ENCODE measurements around the gene EPHB2.

EPHB2 gene

DNA sequence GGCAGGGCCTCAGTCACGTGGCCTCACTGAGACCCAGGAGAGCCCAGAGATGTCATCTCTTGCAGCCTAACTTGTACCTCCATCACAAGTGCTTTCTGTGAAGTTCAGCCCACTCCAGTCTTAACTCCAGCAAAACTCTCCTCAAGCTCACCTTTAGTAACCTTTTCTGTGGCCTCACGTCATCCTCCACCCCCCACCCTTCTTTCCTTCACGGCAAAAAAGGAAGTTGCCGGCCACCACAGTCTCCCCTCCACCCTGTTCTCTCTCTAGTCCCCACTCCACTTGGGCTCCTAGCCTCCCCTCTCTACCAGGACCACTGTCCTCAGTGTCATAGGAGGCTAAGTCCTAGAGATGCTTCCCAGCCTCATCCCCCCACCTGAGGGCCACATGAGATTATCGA, 155.1 kb downstream of the EPHB2 start:
- no peak for DNase-seq

DNA sequence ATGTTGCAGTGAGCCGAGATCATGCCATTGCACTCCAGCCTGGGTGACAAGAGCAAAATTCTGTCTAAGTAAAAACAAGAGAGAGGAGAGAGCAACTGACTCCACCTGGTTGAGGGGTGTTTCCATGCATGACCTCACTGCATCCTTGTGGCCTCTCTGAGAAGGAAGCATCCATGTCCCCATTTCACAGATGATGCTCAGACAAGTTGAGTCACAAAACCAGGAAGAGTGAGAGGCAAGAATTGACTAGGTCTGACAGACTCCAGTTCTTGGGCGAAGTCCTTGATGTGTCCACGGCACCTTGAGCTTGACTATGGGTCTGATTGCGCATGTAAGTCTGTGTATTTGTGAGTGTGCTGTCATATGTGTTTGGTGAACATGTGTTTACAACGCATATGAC, 156.2 kb downstream of the EPHB2 start:
- no peak for DNase-seq

DNA sequence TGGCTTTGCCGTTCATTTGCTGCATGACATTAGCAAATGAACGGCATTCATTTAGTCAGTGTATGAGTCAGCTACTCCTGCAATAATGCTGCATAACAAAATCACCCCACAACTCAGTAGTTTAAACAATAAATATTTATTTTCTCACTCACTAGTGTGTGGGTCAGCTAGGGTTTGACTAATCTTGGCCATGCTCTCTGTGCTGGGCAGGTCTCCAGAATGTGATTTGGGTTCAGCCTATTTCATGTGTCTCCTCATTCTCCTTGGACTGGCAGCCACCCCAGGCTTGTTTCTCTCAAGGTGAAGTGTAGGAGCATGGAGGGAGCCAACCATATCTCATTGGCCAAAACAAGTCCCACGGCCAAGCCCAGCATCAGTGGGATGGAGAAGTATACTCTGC, 157.7 kb downstream of the EPHB2 start:
- no peak for DNase-seq

DNA sequence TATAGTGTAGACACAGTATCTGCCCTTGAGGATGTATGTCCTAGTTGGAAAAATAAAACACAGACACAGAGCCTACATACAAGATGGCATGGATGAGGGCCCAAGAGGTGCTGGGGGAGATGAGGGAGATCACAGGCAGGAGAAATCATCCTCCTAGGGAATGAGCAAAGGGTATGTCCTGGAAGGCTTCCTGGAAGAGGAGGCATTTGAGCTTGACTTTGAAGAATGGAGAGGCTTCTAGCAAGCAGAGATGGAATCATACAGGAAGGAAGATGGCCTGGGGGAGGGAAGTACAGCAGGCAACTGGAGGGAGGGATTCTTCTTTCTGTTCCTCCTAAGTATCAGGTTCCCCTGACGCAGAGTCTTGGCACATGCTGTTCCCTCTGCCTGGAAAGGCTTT, 158.7 kb downstream of the EPHB2 start:
- no peak for DNase-seq

DNA sequence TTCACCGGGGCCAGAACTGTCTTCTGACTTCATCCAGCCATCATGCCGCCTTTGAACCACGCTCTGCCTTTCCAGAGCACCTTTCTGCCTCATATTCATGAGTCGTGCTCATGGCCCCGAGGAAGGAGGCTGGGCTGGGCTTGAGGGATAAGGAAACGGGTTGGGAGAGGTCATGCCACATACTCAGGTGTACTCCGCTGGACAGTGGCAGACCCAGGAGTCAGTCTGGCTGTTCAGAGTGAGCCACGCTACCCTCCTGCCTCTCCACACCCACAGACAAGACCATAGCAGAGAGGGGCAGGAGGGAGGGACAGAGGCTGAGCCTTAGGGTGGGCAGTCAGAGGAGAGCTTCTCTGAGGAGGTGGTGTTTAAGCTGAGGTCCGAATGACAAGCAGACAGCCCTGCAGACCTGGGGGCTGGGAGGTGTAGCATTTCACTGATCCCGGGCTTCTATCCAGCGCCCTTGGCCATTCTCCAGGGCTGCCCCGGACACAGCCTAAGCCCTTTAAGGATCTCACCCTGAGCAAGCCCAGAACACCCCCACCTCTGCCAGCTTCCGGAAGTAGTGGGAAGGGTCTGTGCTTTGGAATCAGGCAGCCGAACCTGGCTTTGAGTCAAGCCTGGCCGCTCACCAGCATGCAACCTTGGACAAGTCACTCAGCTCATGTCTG, 159.7 kb downstream of the EPHB2 start:
- peak; percentile 71 for DNase-seq

GRCh38 chr1:22872981-22873664, 162.5 kb downstream of the EPHB2 start:
- no peak for DNase-seq

DNA sequence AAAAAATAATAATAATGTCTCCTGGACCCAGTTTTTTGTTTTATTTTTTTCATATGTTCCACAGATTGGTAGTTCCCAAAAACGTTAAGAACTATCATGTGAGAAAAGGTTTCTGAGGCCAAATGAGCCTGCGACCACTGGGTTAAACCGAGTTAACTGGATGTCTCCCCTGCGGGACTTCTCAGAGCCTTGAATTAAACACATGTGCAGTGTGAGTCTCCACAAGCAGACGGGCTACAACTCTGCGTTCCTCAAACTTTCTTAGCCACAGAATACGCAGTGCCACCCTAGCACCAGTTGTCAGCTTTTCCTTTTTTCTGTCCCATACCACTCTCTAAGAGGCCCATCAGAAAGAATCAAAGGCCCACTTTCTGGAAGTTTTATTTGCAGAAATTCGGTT, 164.1 kb downstream of the EPHB2 start:
- no peak for DNase-seq

DNA sequence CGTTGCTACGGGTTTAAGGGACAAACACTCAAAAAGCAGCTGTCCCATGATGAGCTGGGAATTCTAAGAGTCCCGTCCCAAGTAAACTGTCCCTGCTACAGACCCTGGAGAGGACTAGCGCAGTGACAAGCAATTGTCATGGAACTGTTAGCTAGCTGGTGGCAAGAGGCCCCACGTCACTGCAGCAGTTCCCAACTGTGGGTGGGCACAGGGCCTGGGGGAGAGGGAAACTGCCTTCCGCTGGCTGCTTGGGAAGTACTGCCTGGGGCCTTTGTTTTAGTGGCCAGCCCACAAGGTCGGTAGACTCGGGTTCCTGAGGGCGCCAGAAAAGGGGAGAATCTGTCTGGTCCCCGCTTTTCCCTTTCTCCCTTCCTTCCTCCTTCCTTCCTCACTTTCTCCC, 164.6 kb downstream of the EPHB2 start:
- no peak for DNase-seq

DNA sequence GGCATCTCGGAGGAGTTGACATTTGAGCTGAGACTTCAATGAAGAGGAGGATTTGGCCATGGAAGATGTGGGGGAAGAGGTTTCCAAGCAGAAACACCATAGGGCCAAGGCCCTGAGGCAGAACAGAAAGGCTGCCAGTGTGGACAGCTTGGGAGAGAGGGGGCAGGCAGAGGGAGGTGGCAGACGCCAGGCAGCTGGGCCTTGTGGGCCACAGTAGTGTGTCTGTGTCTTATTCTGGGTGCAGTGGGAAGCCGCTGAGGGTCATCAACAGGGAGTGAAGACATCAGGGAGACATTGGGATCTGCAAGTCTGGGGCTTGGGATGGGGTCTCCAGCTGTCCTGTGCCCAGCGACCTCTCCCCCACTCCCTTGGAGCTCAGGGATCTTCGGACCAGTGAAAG, 165.2 kb downstream of the EPHB2 start:
- no peak for DNase-seq

GRCh38 chr1:22876359-22877111, 165.9 kb downstream of the EPHB2 start:
- peak; percentile 23 for DNase-seq

- no peak for DNase-seq
Measured at GRCh38 chr1:22877112-22877915, 166.7 kb downstream of the EPHB2 start.

DNA sequence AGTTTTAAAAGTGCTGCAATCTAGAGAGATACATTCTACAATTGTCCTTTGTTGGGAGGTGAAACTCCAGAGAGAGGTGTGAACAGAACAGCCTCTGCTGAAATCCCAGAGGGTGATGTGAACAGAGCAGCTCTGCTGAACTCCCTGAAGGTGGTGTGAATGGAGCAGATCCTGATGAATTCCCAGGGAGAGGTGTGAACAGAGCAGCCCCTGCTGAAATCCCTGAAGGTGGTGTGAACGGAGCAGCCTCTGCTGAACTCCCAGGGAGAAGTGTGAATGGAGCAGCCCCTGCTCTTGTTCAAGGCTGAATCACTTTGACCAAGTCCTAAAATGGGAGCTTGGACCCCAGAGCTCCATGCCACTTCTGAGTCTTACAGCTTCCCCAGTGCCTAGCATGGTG, 167.3 kb downstream of the EPHB2 start:
- DNase-seq = no peak

DNA sequence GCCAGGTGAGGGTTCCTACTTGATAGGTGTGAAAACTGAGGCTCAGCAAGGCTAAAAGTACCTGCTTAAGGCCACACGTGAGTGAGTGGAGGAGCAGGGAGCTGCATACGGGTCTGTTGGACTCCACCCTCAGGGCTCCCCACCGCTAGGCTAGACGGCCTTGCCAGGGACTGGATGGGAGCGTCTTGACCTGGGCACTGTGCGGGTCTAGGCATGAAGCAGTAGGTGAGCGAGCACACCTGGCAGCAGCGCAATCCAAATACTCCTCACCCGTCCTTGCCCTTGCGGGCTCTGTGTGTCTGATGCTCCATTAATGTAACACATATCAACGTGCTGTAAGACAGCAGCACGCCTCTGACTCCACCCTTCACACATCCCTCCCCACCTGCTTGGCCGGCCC, 168.0 kb downstream of the EPHB2 start:
- DNase-seq = no peak

- no peak for DNase-seq
Measured at GRCh38 chr1:22879445-22879844, 168.8 kb downstream of the EPHB2 start.

DNA sequence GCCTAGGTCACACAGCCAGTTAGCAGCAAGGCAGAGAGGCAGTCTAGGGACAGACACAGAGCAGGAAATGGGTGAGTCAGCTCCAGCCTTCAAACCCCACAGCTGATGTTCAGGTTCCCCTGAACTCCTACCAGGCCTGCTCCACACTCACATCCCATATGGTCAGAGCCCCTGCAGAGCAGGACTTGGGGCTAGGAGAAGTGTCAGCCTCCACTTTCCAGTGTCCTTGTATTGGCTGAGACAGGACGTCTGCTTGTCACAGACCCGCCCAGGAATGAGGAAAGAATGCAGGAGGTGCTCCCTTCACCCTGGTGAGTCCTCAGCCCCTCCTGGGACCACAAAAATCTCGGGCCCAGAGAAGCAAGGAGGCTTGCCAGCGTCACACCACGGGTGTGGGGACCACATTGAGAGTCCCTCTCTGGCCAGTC, 169.5 kb downstream of the EPHB2 start:
- no peak for DNase-seq

- DNase-seq = no peak
Measured at GRCh38 chr1:22883406-22883805, 172.8 kb downstream of the EPHB2 start.

- no peak for DNase-seq
Measured at GRCh38 chr1:22884806-22885530, 174.3 kb downstream of the EPHB2 start.

DNA sequence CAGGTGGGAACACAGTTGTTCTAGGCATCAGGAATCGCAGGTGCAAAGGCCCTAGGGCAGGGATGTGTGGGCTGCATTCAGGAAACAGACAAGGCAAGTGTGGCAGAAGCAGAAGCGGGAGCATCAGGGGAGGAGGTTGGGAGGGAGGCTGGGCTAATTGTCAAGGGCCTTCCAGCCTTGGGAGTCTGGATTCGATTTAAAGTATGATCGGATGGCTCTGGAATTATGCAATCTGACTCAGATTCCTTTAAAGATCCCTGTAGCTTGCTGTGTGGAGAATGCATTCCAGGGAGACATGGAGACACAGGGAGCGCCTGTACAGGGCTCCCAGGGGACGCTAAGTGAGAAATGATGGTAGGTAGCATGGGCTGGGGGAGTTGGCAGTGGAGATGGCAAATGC, 175.6 kb downstream of the EPHB2 start:
- no peak for DNase-seq

DNA sequence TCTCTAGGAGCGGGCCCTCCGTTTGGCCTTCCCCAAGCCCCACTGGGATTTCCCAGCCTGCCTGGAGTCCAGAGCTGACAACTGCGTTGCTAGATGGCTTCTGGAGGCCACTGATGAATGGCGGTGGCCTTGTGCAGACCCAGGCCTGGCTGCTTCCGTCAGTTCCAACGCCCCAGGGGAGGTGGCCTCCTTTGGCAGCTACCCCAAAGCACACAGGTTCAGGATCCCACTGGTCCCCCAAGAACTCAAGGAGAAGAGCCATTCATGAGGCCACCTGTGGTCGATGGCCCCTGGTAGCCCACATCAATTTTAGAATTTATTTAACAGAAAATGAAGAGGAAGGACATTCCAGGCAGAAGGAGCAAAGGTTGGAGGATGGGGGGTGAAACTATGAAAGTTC, 176.9 kb downstream of the EPHB2 start:
- no peak for DNase-seq

GRCh38 chr1:22888320-22889075, 177.9 kb downstream of the EPHB2 start:
- DNase-seq = no peak

DNA sequence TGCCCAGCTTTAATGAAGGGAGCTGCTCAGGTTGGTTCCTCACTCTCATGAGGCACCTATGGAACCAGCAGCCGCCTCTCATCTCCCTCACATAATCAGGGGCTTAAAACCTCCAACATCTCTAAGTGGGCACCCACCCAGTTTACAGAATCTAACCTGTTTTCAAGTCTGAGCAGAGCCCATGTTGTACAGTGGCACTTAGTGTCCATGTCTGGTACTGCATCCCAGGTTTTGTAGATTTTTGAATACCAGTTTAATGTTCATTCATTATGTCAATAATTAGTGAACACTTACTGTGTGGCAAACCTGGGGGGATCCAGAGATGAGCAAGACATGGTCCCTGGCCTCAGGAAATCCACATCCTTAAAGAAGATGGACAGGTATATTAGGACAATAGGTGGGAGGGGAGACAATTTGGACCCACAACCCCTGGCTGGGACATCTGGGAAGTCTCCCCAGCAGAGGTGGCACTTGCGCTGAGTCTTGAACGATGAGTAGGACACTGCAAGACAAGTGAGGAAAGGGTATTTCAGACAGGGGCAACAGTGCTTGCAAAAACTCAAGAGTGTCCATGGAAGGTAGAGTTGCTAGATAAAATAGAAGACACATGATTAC, 178.7 kb downstream of the EPHB2 start:
- peak; percentile 32 for DNase-seq
